H1 (cell line): ENCODE data around the gene ANKRD6. TPM values are rescaled to one million over a fixed set of nuclear protein-coding genes. Genes with fewer than 3 reads are reported as not detected.
A peak's percentile ranks its signal among the peaks of the same experiment; 100 is the strongest.

Source experiments
- CTCF ChIA-PET: fragments of 300-600 bp; sonication (Branson Sonifier 250); formaldehyde crosslinking; loops from one replicate; lab custom pipeline; 2021; ENCODE audit not compliant: partially characterized antibody; lab: Charles Lee
- POLR2A ChIA-PET: fragments of 300-600 bp; sonication (Branson Sonifier 250); formaldehyde crosslinking; loops from one replicate; lab custom pipeline; 2021; ENCODE audit warnings: inconsistent platforms; ENCODE audit not compliant: partially characterized antibody; lab: Charles Lee
- DNase-seq, 2 experiments: peaks; one replicate each; pipeline versions ENCODE4 v3.0.0 to v3.0.0-alpha.2; 2010 to 2022; ENCODE audit warnings: low spot score in 2 of 2, low read depth in 1 of 2, mixed read lengths in 1 of 2
- FAIRE-seq: peaks from 2 replicates; lab custom pipeline; 2011; peaks lifted over from hg19 to GRCh38; lab: Jason Lieb, UNC
- H2AFZ ChIP-seq: 2 replicates; pipeline ENCODE4 v1.8.1; 2012; ENCODE audit warnings: low read length, inconsistent platforms
- H2AK5ac ChIP-seq: 2 replicates; pipeline ENCODE4 v1.6.1; 2013; ENCODE audit warnings: low read depth, low read length
- H2BK120ac ChIP-seq: replicated peaks from 2 replicates; pipeline ENCODE3; 2013; ENCODE audit warnings: low read depth, low read length, inconsistent platforms
- H2BK12ac ChIP-seq: 2 replicates; pipeline ENCODE4 v1.6.1; 2013; ENCODE audit warnings: low read depth, low read length
- H2BK15ac ChIP-seq: 2 replicates; pipeline ENCODE4 v1.6.1; 2013; ENCODE audit warnings: low read length
- H2BK20ac ChIP-seq: 2 replicates; pipeline ENCODE4 v1.6.1; 2013; ENCODE audit warnings: low read length
- H2BK5ac ChIP-seq: 2 replicates; pipeline ENCODE4 v1.6.1; 2013; ENCODE audit warnings: low read depth, low read length
- H3K14ac ChIP-seq: 2 replicates; pipeline ENCODE4 v1.6.1; 2013; ENCODE audit warnings: inconsistent platforms; ENCODE audit not compliant: insufficient read length
- H3K18ac ChIP-seq: 2 replicates; pipeline ENCODE4 v1.6.1; 2013; ENCODE audit warnings: low read length; ENCODE audit errors: extremely low read depth
- H3K23ac ChIP-seq: 2 replicates; pipeline ENCODE4 v1.6.1; 2013; ENCODE audit warnings: inconsistent platforms; ENCODE audit not compliant: insufficient read length
- H3K23me2 ChIP-seq: 2 replicates; pipeline ENCODE4 v1.6.1; 2013; ENCODE audit warnings: low read depth, low read length
- H3K27ac ChIP-seq: 2 replicates; pipeline ENCODE4 v1.6.1; 2011; ENCODE audit warnings: low read depth, low read length, inconsistent platforms
- H3K27me3 ChIP-seq, 4 experiments: replicated peaks in 1 of 4; 1 replicate in 1 of 4; 2 replicates in 3 of 4; pipeline versions ENCODE4 v1.6.1 to v1.8.1; 2011 to 2013; ENCODE audit warnings: low read length in 3 of 4, mild to moderate bottlenecking in 3 of 4, inconsistent platforms in 2 of 4, mixed read lengths in 2 of 4, moderate library complexity in 1 of 4; ENCODE audit not compliant: control insufficient read depth in 3 of 4, insufficient read depth in 3 of 4; ENCODE audit errors: extremely low read depth in 1 of 4
- H3K36me3 ChIP-seq, 4 experiments: 2 replicates each; pipeline versions ENCODE4 v1.6.1 to v1.8.1; 2011 to 2013; ENCODE audit warnings: mild to moderate bottlenecking in 4 of 4, low read length in 3 of 4, moderate library complexity in 2 of 4, control low read depth in 1 of 4, inconsistent platforms in 1 of 4; ENCODE audit not compliant: insufficient read depth in 4 of 4, control insufficient read depth in 2 of 4
- H3K4ac ChIP-seq: replicated peaks from 2 replicates; pipeline ENCODE3; 2013; ENCODE audit warnings: low read length, low read depth, mixed read lengths, inconsistent platforms; ENCODE audit not compliant: insufficient read length
- H3K4me1 ChIP-seq, 4 experiments: replicated peaks in 1 of 4; 1 replicate in 1 of 4; 2 replicates in 3 of 4; pipeline versions ENCODE4 v1.6.1 to v1.8.1; 2011 to 2013; ENCODE audit warnings: low read length in 3 of 4, inconsistent platforms in 2 of 4, mixed read lengths in 1 of 4; ENCODE audit not compliant: insufficient read depth in 4 of 4, control insufficient read depth in 3 of 4
- H3K4me2 ChIP-seq, 2 experiments: 2 replicates each; pipeline versions ENCODE4 v1.6.1 to v1.8.1; 2011 to 2013; ENCODE audit warnings: low read depth in 2 of 2, low read length in 2 of 2, control low read depth in 1 of 2, inconsistent platforms in 1 of 2, mild to moderate bottlenecking in 1 of 2; ENCODE audit not compliant: insufficient read depth in 1 of 2
- H3K4me3 ChIP-seq, 4 experiments: fragments of 200-600, 300-600 bp in 1 of 4; sonication (generic), shearing (Covaris generic), sonication (Bioruptor Twin) in 1 of 4; 2 replicates each; pipeline versions ENCODE4 v1.5.1 to v1.8.1; 2011 to 2016; ENCODE audit warnings: low read length in 4 of 4, low read depth in 3 of 4, control low read depth in 2 of 4, inconsistent platforms in 2 of 4, mild to moderate bottlenecking in 2 of 4, mixed read lengths in 1 of 4, moderate library complexity in 1 of 4; ENCODE audit not compliant: insufficient read depth in 2 of 4; ENCODE audit errors: extremely low read depth in 1 of 4
- H3K56ac ChIP-seq: replicated peaks from 2 replicates; pipeline ENCODE3; 2013; ENCODE audit warnings: low read depth, mild to moderate bottlenecking, mixed read lengths, low read length, inconsistent platforms; ENCODE audit not compliant: insufficient read length
- H3K79me1 ChIP-seq: 2 replicates; pipeline ENCODE4 v1.6.1; 2013; ENCODE audit warnings: low read depth, low read length, control low read depth
- H3K79me2 ChIP-seq, 2 experiments: 2 replicates each; pipeline versions ENCODE4 v1.6.1 to v1.8.1; 2012 to 2013; ENCODE audit warnings: low read length in 2 of 2, mild to moderate bottlenecking in 2 of 2, inconsistent platforms in 1 of 2; ENCODE audit not compliant: insufficient read depth in 2 of 2, control insufficient read depth in 1 of 2
- H3K9ac ChIP-seq, 4 experiments: replicated peaks in 1 of 4; 1 replicate in 1 of 4; 2 replicates in 3 of 4; pipeline versions ENCODE4 v1.6.1 to v1.8.1; 2011 to 2013; ENCODE audit warnings: low read depth in 3 of 4, low read length in 3 of 4, control low read depth in 2 of 4, mild to moderate bottlenecking in 2 of 4, moderate library complexity in 2 of 4, inconsistent platforms in 1 of 4; ENCODE audit errors: extremely low read depth in 1 of 4
- H3K9me3 ChIP-seq, 2 experiments: 2 replicates each; pipeline versions ENCODE4 v1.6.1 to v1.8.1; 2012 to 2013; ENCODE audit warnings: mild to moderate bottlenecking in 2 of 2, moderate library complexity in 2 of 2, control low read depth in 1 of 2, inconsistent platforms in 1 of 2, low read depth in 1 of 2, low read length in 1 of 2, mixed read lengths in 1 of 2; ENCODE audit not compliant: insufficient read depth in 2 of 2
- H4K20me1 ChIP-seq, 2 experiments: replicated peaks in 1 of 2; 2 replicates each; pipeline versions ENCODE3 to v1.8.1; 2011 to 2013; ENCODE audit warnings: inconsistent platforms in 2 of 2, low read length in 2 of 2, mild to moderate bottlenecking in 1 of 2; ENCODE audit not compliant: insufficient read depth in 2 of 2, control insufficient read depth in 1 of 2
- H4K5ac ChIP-seq: 2 replicates; pipeline ENCODE4 v1.6.1; 2013; ENCODE audit warnings: low read length, low read depth, mixed read lengths, inconsistent platforms; ENCODE audit not compliant: insufficient read length
- H4K8ac ChIP-seq: 2 replicates; pipeline ENCODE4 v1.8.0; 2013; ENCODE audit warnings: mild to moderate bottlenecking, moderate library complexity, low read length, inconsistent platforms; ENCODE audit not compliant: insufficient read depth; ENCODE audit errors: extremely low read depth
- H4K91ac ChIP-seq: replicated peaks from 2 replicates; pipeline ENCODE3; 2013; ENCODE audit warnings: low read length, mixed read lengths, inconsistent platforms; ENCODE audit not compliant: insufficient read length
- BRCA1 ChIP-seq: IDR thresholded peaks from 2 replicates; pipeline ENCODE4 v1.6.1; 2012; ENCODE audit warnings: low read depth, low read length, improper control_type of control experiment
- CTBP2 ChIP-seq: IDR thresholded peaks from 2 replicates; pipeline ENCODE4 v1.7.0; 2011; ENCODE audit warnings: borderline replicate concordance, mild to moderate bottlenecking, moderate library complexity, mixed read lengths, low read length; ENCODE audit not compliant: insufficient read depth, insufficient read length
- EP300 ChIP-seq, 2 experiments: IDR thresholded peaks; 1 replicate in 1 of 2; 2 replicates in 1 of 2; pipeline ENCODE4 v1.6.1; 2011 to 2012; ENCODE audit warnings: low read depth in 2 of 2, low read length in 2 of 2, mild to moderate bottlenecking in 2 of 2, borderline replicate concordance in 1 of 2, inconsistent platforms in 1 of 2, moderate library complexity in 1 of 2
- HDAC2 ChIP-seq, 2 experiments: fragments of 300-600 bp in 1 of 2; sonication (generic) in 1 of 2; IDR thresholded peaks; 2 replicates each; pipeline ENCODE4 v1.6.1; 2011 to 2012; ENCODE audit warnings: low read depth in 2 of 2, low read length in 2 of 2, mild to moderate bottlenecking in 2 of 2, moderate library complexity in 2 of 2, borderline replicate concordance in 1 of 2, inconsistent platforms in 1 of 2
- JUN ChIP-seq: IDR thresholded peaks from 2 replicates; pipeline ENCODE4 v1.6.1; 2011; ENCODE audit warnings: low read depth, mild to moderate bottlenecking, improper control_type of control experiment, low read length
- NRF1 ChIP-seq: IDR thresholded peaks from 2 replicates; pipeline ENCODE4 v1.6.1; 2011; ENCODE audit warnings: mild to moderate bottlenecking, low read depth, low read length, improper control_type of control experiment
- RAD21 ChIP-seq, 2 experiments: IDR thresholded peaks in 1 of 2; conservative IDR thresholded peaks in 1 of 2; 2 replicates each; pipeline ENCODE4 v1.6.1; 2011; ENCODE audit warnings: low read depth in 2 of 2, low read length in 2 of 2, improper control_type of control experiment in 1 of 2, inconsistent platforms in 1 of 2, mild to moderate bottlenecking in 1 of 2, moderate library complexity in 1 of 2
- SP1 ChIP-seq: IDR thresholded peaks from 2 replicates; pipeline ENCODE4 v1.6.1; 2011; ENCODE audit warnings: low read depth, low read length
- SUZ12 ChIP-seq: fragments of 200-600 bp; sonication (generic); IDR thresholded peaks from 2 replicates; pipeline ENCODE4 v1.6.1; 2012; ENCODE audit warnings: mild to moderate bottlenecking, inconsistent platforms, low read length, moderate library complexity, mixed read lengths
- YY1 ChIP-seq: IDR thresholded peaks from 2 replicates; pipeline ENCODE4 v1.6.1; 2011; ENCODE audit warnings: low read depth, mild to moderate bottlenecking, low read length
- WGBS, 2 experiments: shearing (Covaris generic) in 1 of 2; methylation state at CpG; one replicate each; pipeline versions ENCODE4 v1.1.6 to v1.1.7; 2013 to 2015; ENCODE audit warnings: low lambda C conversion rate in 2 of 2, mixed read lengths in 2 of 2, inconsistent platforms in 1 of 2, low coverage in 1 of 2, missing lambda C conversion rate in 1 of 2; ENCODE audit not compliant: insufficient replicate concordance in 2 of 2, insufficient coverage in 1 of 2, insufficient read length in 1 of 2; ENCODE audit errors: extremely low coverage in 1 of 2, missing lambda C conversion rate in 1 of 2; 5-methylcytosine and 5-hydroxymethylcytosine counted together
- polyA plus RNA-seq, 7 experiments: library from polyadenylated mRNA; depleted of rRNA in 3 of 7; stranded (reverse) in 5 of 7; unstranded in 2 of 7; fragments of >200 nt in 5 of 7; fragments of 200-250 nt in 2 of 7; gene quantifications; 1 replicate in 5 of 7; 2 replicates in 1 of 7; 4 replicates in 1 of 7; pipeline versions ENCODE4 v1.2.1 to v1.2.3, GENCODE V29; 2011 to 2013; ENCODE audit warnings: missing spikeins in 2 of 7, mixed read lengths in 2 of 7
- total RNA-seq: library from RNA; stranded (reverse); fragmentation: NEBNext Ultra II Directional; extraction: Animal tissue kit (Norgen Biotek cat#: 25700); gene quantifications from 2 replicates; pipeline ENCODE4 v1.2.1, GENCODE V29; 2021
- TF ChIP-seq, protein P1 (sequence below): IDR thresholded peaks from 2 replicates; pipeline ENCODE4 v1.6.1; 2012; ENCODE audit warnings: inconsistent platforms

Gene ANKRD6
- total and polyA plus RNA-seq, 2 of the 8 experiments (the other 6 are each of a cell fraction or from before 2014, with no cell fraction given): 5.9 to 12.8 TPM

DNA sequence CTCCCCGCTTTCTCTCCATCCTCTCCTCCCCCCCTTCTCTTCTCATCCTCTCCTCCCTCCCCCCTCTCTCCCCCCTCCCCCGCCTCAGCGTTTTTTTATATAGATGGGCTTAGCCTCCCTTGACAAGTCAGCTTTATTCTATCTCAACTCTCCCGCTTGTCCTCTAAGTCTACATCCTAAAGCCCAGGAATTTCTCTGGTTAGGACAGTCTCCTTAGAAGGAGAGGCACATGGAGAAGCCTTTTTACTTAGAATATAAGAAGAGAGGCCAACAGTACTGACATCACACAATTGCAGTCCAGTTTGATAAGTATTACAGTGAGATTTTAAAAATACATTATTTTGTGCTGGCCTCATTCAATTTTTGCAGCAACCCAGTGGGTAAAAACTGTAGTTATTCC, 122.1 kb downstream of the ANKRD6 start:
- no peak overlapping the region for H4K8ac ChIP-seq
- H3K27me3 ChIP-seq: peaks cover 0 to 3% (median 0%) of the 10 kb centered on the region in 4 experiments; a peak in 1 of 7 replicates
- no peak overlapping the region for H2BK20ac ChIP-seq
- no peak overlapping the region for H2AFZ ChIP-seq
- no peaks in the 10 kb centered on the region for H3K23me2 ChIP-seq
- 80% methylated on average over 1 of the region's 4 CpGs; no CpG with 5 or more reads in 1 of the 2 experiments for WGBS, 2 experiments
- no peak overlapping the region for H2BK15ac ChIP-seq
- ChIA-PET CTCF (interaction anchor here (1.2 to 1.3 kb wide), 2 partner anchors 9 to 123 kb away, joined by 3 read pairs; no protein-coding TSS in a partner anchor), POLR2A (interaction anchor here (0.6 kb wide), 2 partner anchors 19 to 363 kb away, joined by 3 read pairs; no protein-coding TSS in a partner anchor)
- FAIRE-seq: no peak
- H3K18ac ChIP-seq: no peak overlapping the region; the same call in 1 of the 2 replicates
- H4K5ac ChIP-seq: no peak overlapping the region
- no peaks in the 10 kb centered on the region for H3K79me1 ChIP-seq
- H2BK120ac ChIP-seq: no peak overlapping the region
- no peaks in the 10 kb centered on the region for H3K79me2 ChIP-seq
- peaks cover 12 to 17% of the 10 kb centered on the region in 2 experiments for H3K9me3 ChIP-seq
- DNase-seq: no peak
- H3K14ac ChIP-seq: no peak overlapping the region
- no peak overlapping the region for H3K23ac ChIP-seq
- H3K36me3 ChIP-seq: no peaks in the 10 kb centered on the region; a peak in 1 of 8 replicates
- H3K4me3 ChIP-seq: peak overlapping the region in 1 of 4 experiments; percentile 16; a peak in 1 of 8 replicates
- no peak overlapping the region for H3K4ac ChIP-seq
- no peak overlapping the region for H4K91ac ChIP-seq
- no peak overlapping the region for H3K56ac ChIP-seq
- H4K20me1 ChIP-seq: no peaks in the 10 kb centered on the region
- H3K27ac ChIP-seq: no peak overlapping the region
- TF ChIP-seq JUN (no peak), HDAC2 (IDR thresholded peaks at IDR 0.05; ENCODE audit: borderline replicate concordance in 1 of 2, low read depth in 2 of 2, low read length in 2 of 2) (no peak), NRF1 (no peak), RAD21 (IDR thresholded peaks at IDR 0.05 in 1 of 2, conservative IDR thresholded peaks at IDR 0.05 in 1 of 2; ENCODE audit: low read depth in 2 of 2, low read length in 2 of 2) (no peak), YY1 (no peak), BRCA1 (no peak), CTBP2 (no peak), EP300 (IDR thresholded peaks at IDR 0.05; ENCODE audit: borderline replicate concordance in 1 of 2, low read depth in 2 of 2, low read length in 2 of 2) (no peak), SUZ12 (no peak), SP1 (no peak)
- TF ChIP-seq, protein P1, sequence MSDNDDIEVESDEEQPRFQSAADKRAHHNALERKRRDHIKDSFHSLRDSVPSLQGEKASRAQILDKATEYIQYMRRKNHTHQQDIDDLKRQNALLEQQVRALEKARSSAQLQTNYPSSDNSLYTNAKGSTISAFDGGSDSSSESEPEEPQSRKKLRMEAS: no peak
- no peak overlapping the region for H2BK12ac ChIP-seq
- no peak overlapping the region for H3K9ac ChIP-seq
- peaks cover 2 to 10% (median 8%) of the 10 kb centered on the region in 4 experiments; a peak in 6 of 7 replicates for H3K4me1 ChIP-seq
- peak overlapping the region; percentile 38 to 66; a peak in 2 of 4 replicates for H3K4me2 ChIP-seq
- H2AK5ac ChIP-seq: no peak overlapping the region
- no peak overlapping the region for H2BK5ac ChIP-seq
